ENCODE measurements around the gene FOXRED1. TPM values are rescaled to one million over a fixed set of nuclear protein-coding genes. Genes with fewer than 3 reads are reported as not detected.

Gene FOXRED1
- total RNA-seq, 1 donor from 2014 or later = 28.1 TPM

DNA sequence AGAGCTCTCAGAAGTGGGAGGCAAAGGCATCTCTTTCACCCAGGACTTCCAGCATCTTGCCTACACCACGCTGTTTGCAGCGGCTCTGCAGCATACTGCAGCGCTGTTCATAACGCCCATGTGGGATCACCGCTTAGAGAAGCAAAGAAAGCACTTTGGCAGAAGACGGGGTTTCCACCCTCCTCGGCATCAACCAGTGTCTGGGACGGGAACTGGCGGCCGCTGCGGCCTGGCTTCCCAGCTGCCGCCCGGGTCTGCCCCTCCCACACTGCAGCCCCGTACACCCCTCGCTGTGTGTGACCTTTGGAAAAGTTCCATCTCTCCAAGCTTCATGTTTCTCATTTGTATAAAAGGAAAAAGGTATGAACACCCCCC, 13.4 kb downstream of the FOXRED1 start:
- DNase-seq (ENCODE audit: low read depth) = no peak
- H3K4me3 ChIP-seq (ENCODE audit: low read depth, low read length) = peak overlapping the region; percentile 75
- TF ChIP-seq, protein P1, sequence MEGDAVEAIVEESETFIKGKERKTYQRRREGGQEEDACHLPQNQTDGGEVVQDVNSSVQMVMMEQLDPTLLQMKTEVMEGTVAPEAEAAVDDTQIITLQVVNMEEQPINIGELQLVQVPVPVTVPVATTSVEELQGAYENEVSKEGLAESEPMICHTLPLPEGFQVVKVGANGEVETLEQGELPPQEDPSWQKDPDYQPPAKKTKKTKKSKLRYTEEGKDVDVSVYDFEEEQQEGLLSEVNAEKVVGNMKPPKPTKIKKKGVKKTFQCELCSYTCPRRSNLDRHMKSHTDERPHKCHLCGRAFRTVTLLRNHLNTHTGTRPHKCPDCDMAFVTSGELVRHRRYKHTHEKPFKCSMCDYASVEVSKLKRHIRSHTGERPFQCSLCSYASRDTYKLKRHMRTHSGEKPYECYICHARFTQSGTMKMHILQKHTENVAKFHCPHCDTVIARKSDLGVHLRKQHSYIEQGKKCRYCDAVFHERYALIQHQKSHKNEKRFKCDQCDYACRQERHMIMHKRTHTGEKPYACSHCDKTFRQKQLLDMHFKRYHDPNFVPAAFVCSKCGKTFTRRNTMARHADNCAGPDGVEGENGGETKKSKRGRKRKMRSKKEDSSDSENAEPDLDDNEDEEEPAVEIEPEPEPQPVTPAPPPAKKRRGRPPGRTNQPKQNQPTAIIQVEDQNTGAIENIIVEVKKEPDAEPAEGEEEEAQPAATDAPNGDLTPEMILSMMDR (conservative IDR thresholded peaks at IDR 0.05; ENCODE audit: low read depth, low read length) = no peak

DNA sequence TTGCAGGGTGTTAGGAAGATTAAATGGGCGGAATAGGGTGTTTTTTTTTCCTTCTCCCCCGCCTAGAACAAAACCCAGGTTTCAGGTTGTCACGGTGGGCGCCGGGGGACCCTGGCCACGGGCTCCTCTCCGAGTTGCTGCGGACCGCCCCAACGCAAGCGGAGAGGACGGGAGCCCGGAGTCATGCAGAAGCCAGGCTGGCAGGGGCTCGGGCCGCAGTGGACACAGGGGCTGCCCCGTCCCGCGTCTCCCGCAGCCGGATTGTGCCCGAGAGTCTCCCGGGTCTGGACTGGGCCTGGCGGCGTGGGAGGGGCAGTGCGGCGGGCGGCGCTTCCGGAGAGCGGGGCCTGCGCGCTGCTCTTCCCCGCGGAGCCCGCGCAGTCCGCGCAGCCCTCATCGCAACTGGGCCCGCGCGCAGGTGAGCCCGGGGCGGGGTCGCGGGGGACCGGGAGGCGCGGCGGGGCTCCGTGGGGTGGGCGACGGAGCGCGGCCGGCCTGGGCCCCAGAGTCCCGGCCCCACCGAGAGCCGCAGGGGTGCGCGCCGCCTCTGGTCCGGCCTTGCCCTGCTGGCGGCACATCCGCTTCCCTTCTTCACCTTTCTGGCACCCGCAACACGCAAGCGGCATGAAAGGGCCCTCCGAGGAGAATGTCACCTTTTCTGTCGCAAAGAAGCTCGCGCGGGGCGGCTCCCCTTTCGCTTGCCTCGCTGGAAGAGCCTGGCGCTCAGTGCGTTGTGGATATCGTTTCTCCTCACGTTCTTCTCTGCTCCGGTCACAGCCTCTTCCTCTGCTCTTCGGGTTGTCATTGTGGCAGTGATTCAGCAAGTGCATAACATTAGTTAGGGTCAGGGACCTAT, 14.0 kb downstream of the FOXRED1 start, which contains the start of gene TIRAP:
Gene TIRAP (plus strand): TSS at position 358 of the 856 bp plus-strand sequence. CDS start 7,802 bp downstream, outside the sequence.
- TF ChIP-seq, protein P1 (conservative IDR thresholded peaks at IDR 0.05; ENCODE audit: low read depth, low read length) = no peak
- H3K4me3 ChIP-seq (ENCODE audit: low read depth, low read length) = peak within 1 kb of the TSS; percentile 75
- no peak for DNase-seq (ENCODE audit: low read depth)

DNA sequence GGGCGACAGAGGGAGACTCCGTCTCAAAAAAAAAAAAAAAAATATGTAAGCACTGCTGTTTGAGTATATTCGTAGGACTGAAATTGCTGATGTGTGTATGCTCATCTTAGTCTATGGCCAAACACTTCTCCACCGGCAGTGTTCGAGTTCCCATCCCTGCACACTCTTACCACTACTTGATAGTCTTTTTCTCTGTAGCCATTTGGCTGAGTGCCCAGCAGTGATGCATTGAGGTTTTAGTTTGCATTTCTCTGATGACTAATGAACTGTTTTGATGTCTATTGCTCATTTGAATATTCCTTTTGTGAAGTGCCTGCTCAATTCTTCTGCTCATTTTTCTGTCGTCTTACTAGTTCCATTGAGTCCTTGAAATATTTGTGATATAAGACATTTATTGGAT, 15.9 kb downstream of the FOXRED1 start:
- H3K4me3 ChIP-seq (ENCODE audit: low read depth, low read length) = no peak overlapping the region
- TF ChIP-seq, protein P1 (conservative IDR thresholded peaks at IDR 0.05; ENCODE audit: low read depth, low read length) = no peak

DNA sequence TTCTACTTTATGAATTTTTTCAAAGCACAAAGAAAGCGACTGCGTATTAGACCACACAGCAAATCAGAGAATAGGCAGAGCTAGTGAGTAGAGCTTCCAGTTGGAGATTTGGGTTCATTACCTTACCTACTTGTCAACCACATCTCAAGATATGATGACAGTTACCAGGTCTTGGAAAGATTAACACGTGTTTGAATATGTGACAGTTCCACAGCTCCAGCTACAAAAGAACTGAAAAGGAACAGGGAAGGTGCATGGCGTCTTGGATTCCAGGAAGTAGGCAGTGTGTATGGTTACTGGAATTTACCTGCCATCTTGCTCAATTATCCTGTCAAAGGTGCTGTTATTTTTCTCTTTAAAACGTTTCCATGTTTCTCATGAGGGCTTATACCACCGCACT, 19.3 kb downstream of the FOXRED1 start:
- DNase-seq (ENCODE audit: low read depth) = no peak
- TF ChIP-seq, protein P1 (conservative IDR thresholded peaks at IDR 0.05; ENCODE audit: low read depth, low read length) = no peak
- no peak overlapping the region for H3K4me3 ChIP-seq (ENCODE audit: low read depth, low read length)

More for the DNA sequence above, 15.9 kb downstream of the FOXRED1 start:
- peak; percentile 67 for DNase-seq (ENCODE audit: low read depth)

DNA sequence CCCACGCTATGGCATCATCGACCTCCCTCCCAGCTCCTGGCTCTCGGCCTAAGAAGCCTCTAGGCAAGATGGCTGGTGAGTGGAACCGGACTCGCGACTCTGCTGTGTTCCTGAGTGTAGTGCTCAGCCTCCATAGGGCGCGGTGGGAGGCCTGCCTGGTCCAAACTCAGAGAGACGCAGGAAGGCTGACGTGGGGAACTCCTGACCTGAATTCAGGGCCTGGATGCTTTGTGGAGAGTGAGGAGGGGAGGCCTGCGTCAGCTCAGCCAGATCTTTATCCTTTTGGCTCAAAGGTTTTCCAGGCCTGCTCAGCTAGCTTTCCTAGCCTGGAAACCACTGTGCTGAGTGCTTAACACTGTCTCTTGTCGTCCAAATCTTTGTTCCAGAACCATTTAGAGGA, 21.9 kb downstream of the FOXRED1 start:
- TF ChIP-seq, protein P1 (conservative IDR thresholded peaks at IDR 0.05; ENCODE audit: low read depth, low read length) = no peak
- DNase-seq (ENCODE audit: low read depth) = no peak

DNA sequence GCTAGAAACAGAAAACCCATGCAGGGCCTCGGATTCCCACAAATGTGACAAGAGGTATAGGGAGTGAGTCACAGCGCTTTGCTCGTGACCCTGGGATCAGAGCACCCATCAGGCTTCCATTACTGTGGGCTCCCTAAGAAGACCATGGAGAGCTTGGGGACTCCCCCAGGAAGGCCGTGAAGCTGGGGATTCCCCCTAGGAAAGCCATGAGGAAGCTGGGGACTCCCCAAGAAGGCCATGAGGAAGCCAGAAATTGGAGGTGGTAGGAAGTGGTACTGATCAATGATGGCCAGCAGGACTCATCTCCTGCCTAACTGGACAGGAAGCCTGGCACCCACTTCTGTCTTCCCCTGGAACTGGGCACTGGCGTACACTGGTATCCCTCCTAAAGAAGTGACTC, 24.8 kb downstream of the FOXRED1 start:
- no peak for DNase-seq (ENCODE audit: low read depth)
- H3K4me3 ChIP-seq (ENCODE audit: low read depth, low read length) = no peak overlapping the region
- TF ChIP-seq, protein P1 (conservative IDR thresholded peaks at IDR 0.05; ENCODE audit: low read depth, low read length) = no peak

More for the DNA sequence above, 21.9 kb downstream of the FOXRED1 start:
- H3K4me3 ChIP-seq (ENCODE audit: low read depth, low read length) = no peak overlapping the region
